ENCODE data around the gene C15orf39. TPM values are rescaled to one million over a fixed set of nuclear protein-coding genes. Genes with fewer than 3 reads are reported as not detected.

Gene C15orf39
- total and polyA plus RNA-seq, 3 donors from 2014 or later, result 167 to 321 (median 168) TPM

GRCh38 chr15:75178171-75178937 lies 23.3 kb upstream of the C15orf39 start:
- H3K27me3 ChIP-seq, result no peaks in the 10 kb centered on the region
- WGBS, 2 donors, result 9 to 16% methylated on average over 17 to 44 of the region's 53 CpGs
- H3K4me1 ChIP-seq, result peaks cover 64% of the 10 kb centered on the region
- no peaks in the 10 kb centered on the region for H3K9me3 ChIP-seq
- H3K4me3 ChIP-seq, result peak overlapping the region; percentile 33 to 59
- intact Hi-C loops (cut with DNase I; ENCODE audit: low total_unique reads), result no loop called here
- DNase-seq, result peak; percentile 61
- no peaks in the 10 kb centered on the region for H3K36me3 ChIP-seq (ENCODE audit: low read depth, missing control alignments)
- no peak for TF ChIP-seq POLR2A (IDR thresholded peaks at IDR 0.05)
- TF ChIP-seq CTCF (IDR thresholded peaks at IDR 0.05), result no peak
- H3K27ac ChIP-seq, result peak overlapping the region; percentile 78 to 82

GRCh38 chr15:75178938-75179745 lies 22.5 kb upstream of the C15orf39 start:
- 50 to 55% methylated on average over 8 to 20 of the region's 20 CpGs for WGBS, 2 donors

GRCh38 chr15:75179746-75180140 lies 21.9 kb upstream of the C15orf39 start:
- DNase-seq, result no peak
- no peak overlapping the region for H3K4me3 ChIP-seq
- peak overlapping the region in 1 of 2 donors; percentile 78 for H3K27ac ChIP-seq
- no peaks in the 10 kb centered on the region for H3K36me3 ChIP-seq (ENCODE audit: low read depth, missing control alignments)
- intact Hi-C loops (cut with DNase I; ENCODE audit: low total_unique reads), result no loop called here
- H3K4me1 ChIP-seq, result peaks cover 64% of the 10 kb centered on the region
- WGBS, 2 donors, result 63 to 78% methylated on average over 4 of the region's 4 CpGs
- no peaks in the 10 kb centered on the region for H3K27me3 ChIP-seq
- TF ChIP-seq POLR2A (IDR thresholded peaks at IDR 0.05) (no peak), CTCF (IDR thresholded peaks at IDR 0.05) (no peak)
- H3K9me3 ChIP-seq, result no peaks in the 10 kb centered on the region

More at GRCh38 chr15:75178938-75179745, 22.5 kb upstream of the C15orf39 start:
- no peak for DNase-seq
- H3K4me3 ChIP-seq, result peak overlapping the region; percentile 33 to 59
- no peaks in the 10 kb centered on the region for H3K9me3 ChIP-seq
- peaks cover 64% of the 10 kb centered on the region for H3K4me1 ChIP-seq
- no peaks in the 10 kb centered on the region for H3K36me3 ChIP-seq (ENCODE audit: low read depth, missing control alignments)
- H3K27ac ChIP-seq, result peak overlapping the region; percentile 78 to 82
- TF ChIP-seq CTCF (IDR thresholded peaks at IDR 0.05) (no peak), POLR2A (IDR thresholded peaks at IDR 0.05) (no peak)
- no peaks in the 10 kb centered on the region for H3K27me3 ChIP-seq
- intact Hi-C loops (cut with DNase I; ENCODE audit: low total_unique reads), result no loop called here

GRCh38 chr15:75181780-75182179 lies 19.9 kb upstream of the C15orf39 start:
- 30% methylated on average over 5 of the region's 5 CpGs for WGBS, 2 donors
- H3K27me3 ChIP-seq, result no peaks in the 10 kb centered on the region
- no peaks in the 10 kb centered on the region for H3K9me3 ChIP-seq
- peaks cover 56% of the 10 kb centered on the region for H3K4me1 ChIP-seq
- intact Hi-C loops (cut with DNase I; ENCODE audit: low total_unique reads), result no loop called here
- TF ChIP-seq CTCF (IDR thresholded peaks at IDR 0.05), result no peak
- no peak for TF ChIP-seq POLR2A (IDR thresholded peaks at IDR 0.05)
- DNase-seq, result no peak
- peak overlapping the region in 1 of 2 donors; percentile 62 for H3K27ac ChIP-seq
- no peaks in the 10 kb centered on the region for H3K36me3 ChIP-seq (ENCODE audit: low read depth, missing control alignments)
- no peak overlapping the region for H3K4me3 ChIP-seq
